OCI-LY7 (cell line): ENCODE data around the gene TNS1.

ENCODE experiments used
- EZH2phosphoT487 ChIP-seq: fragments of 200-600 bp; sonication (generic); IDR thresholded peaks from 2 replicates; pipeline ENCODE4 v1.6.1; 2018; ENCODE audit warnings: low read depth, borderline replicate concordance, mild to moderate bottlenecking, mixed run types, antibody characterized with exemption, low read length, moderate library complexity, mixed read lengths
- TF ChIP-seq, protein P1 (sequence below): fragments of 200-600 bp; sonication (generic); conservative IDR thresholded peaks from 2 replicates; pipeline ENCODE4 v1.5.1; 2014; ENCODE audit warnings: mild to moderate bottlenecking, antibody characterized with exemption, low read length, moderate library complexity, mixed read lengths

DNA sequence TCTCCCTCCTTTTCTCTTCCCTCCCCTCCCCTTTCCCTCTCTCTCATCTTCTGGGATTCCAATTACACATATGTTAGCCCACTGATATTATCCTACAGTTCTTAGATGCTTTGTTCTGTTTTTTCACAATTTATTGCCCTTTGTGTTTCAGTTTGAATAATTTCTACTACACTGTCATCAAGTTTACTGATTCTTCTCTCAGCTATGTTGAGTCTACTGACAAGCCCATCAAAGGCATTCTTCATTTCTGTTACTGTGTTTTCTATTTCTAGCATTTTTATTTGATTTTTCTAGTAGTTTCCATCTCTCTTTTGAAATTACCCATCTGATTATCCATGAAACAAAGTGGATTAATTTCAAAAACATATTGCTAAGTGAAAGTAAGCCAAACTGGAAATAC, 219.6 kb downstream of the TNS1 start:
- TF ChIP-seq, protein P1, sequence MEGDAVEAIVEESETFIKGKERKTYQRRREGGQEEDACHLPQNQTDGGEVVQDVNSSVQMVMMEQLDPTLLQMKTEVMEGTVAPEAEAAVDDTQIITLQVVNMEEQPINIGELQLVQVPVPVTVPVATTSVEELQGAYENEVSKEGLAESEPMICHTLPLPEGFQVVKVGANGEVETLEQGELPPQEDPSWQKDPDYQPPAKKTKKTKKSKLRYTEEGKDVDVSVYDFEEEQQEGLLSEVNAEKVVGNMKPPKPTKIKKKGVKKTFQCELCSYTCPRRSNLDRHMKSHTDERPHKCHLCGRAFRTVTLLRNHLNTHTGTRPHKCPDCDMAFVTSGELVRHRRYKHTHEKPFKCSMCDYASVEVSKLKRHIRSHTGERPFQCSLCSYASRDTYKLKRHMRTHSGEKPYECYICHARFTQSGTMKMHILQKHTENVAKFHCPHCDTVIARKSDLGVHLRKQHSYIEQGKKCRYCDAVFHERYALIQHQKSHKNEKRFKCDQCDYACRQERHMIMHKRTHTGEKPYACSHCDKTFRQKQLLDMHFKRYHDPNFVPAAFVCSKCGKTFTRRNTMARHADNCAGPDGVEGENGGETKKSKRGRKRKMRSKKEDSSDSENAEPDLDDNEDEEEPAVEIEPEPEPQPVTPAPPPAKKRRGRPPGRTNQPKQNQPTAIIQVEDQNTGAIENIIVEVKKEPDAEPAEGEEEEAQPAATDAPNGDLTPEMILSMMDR = no peak
- no peak for TF ChIP-seq EZH2phosphoT487
